Brain pericyte (primary cell): Measurements from ENCODE around the gene PGP.

ENCODE experiments used
- DNase-seq: peaks from one replicate; pipeline ENCODE4 v3.0.0-alpha.2; 2012; ENCODE audit warnings: low read depth, low spot score

The PGP gene

DNA sequence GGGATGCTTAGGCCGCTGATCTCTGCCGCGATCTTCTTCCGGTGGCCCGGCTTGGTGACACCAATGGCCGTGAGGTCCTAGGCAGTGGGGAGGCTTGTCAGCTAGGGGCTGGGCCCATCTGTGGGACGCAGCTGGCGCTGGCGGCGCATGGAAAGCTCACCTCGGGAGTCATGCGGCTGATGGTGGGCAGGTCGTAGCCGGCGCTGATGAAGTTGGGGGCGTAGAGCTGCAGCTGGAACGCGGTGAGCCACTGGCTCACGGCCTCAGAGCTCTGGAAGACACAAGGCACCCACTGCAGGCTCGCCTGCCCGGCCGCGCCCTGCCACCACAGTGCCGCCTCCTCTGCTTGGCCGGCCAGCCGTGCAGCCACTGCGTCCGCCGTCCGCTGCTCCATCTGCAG, 31.0 kb downstream of the PGP start:
- no peak for DNase-seq

- DNase-seq = no peak
Observed at GRCh38 chr16:2181952-2182351, 32.7 kb downstream of the PGP start.

DNA sequence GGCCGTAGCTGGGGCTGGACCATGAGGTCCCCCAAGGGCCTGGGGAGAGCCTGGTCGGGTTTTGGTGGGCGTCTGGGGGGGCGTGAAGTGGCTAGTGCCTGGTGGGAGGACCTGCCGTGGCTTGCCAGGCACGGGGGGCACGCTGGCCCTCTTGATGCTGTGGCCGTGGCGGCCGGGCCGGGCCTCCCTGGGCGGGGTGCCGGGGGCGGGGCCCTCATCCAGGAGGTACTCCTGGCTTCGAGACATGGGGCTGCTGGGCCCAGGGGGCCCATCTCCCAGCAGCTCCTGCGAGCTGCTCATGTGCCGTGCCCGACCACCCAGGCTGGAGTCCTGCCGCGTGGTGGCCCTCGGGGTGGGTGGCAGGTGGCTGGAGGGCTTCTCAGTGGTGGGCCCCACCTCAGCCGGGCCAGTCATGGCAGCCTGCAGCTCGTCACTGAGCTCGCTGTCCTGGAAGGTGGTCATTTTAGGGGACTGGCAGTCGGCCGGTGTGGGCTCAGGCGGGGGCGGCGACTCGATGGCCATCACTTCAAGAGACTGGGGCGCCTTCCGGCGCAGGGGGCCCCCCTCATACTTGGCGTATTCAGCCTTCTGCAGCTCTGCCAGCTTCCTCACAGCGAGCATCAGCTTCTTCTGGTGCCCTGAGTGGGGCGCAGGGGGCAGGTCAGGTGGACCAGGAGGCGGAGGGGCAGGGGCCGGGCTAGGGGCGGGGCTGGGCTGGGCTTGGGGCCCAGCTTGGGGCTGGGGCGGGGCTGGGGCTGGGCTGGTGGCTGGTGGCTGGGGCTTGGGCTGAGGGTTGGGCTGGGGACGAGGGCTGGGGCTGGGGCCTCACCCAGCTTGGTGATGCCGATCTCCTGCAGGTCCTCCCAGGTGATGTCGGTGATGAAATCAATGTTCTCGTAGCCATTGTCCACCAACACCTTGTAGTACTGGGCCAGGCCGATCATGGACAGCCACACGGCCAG, 33.4 kb downstream of the PGP start:
- DNase-seq = no peak

GRCh38 chr16:2180461-2180860, 34.2 kb downstream of the PGP start:
- DNase-seq = no peak

- DNase-seq = no peak
Observed at GRCh38 chr16:2179576-2179975, 35.1 kb downstream of the PGP start.

GRCh38 chr16:2179107-2179501, 35.5 kb downstream of the PGP start:
- no peak for DNase-seq

- no peak for DNase-seq
Observed at GRCh38 chr16:2178321-2179106, 36.1 kb downstream of the PGP start.

DNA sequence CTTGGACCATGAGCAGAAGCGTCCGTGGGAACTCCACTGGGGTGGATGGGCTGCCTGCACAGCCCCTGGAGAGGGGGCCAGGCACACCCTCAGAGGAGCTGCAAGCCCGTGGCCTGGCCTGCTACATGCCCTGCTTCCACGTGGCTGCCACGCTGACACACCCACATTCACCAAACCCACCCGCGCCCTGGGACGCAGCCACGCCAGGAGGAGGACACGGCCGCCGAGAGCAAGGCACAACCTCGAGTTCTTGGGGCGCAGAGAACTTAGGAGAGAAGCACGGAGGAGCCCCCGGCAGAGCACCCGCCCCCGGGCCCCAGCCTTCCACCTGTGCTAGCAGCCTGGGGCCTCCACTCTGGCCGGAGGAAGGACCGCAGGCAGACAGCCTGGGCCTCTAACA, 37.1 kb downstream of the PGP start:
- DNase-seq = no peak

- no peak for DNase-seq
Observed at GRCh38 chr16:2177101-2177500, 37.5 kb downstream of the PGP start.

DNA sequence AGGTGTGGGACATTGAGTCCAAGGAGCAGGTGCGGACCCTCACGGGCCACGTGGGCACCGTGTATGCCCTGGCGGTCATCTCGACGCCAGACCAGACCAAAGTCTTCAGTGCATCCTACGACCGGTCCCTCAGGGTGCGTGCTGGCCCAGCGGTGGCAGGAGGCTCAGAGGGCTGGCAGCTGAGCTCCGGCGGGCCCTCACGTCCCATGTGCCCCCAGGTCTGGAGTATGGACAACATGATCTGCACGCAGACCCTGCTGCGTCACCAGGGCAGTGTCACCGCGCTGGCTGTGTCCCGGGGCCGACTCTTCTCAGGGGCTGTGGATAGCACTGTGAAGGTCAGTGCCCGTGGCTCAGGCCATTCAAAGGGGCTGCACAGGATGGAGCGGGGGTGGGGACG, 38.6 kb downstream of the PGP start:
- DNase-seq = no peak

- DNase-seq = no peak
Observed at GRCh38 chr16:2175454-2175853, 39.2 kb downstream of the PGP start.

- DNase-seq = no peak
Observed at GRCh38 chr16:2174396-2175131, 40.1 kb downstream of the PGP start.

DNA sequence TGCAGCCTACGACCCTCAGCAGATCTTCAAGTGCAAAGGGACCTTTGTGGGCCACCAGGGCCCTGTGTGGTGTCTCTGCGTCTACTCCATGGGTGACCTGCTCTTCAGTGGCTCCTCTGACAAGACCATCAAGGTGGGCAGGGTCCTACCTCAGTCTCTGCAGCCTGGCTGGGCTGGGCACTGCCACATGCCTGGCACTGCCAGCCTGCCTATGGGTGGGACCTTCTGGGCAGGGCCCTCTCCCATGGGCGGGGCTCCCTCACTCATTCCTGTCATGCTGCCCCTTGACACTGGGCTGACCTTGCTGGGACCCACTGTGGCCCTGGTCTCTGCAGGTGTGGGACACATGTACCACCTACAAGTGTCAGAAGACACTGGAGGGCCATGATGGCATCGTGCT, 40.7 kb downstream of the PGP start:
- no peak for DNase-seq

DNA sequence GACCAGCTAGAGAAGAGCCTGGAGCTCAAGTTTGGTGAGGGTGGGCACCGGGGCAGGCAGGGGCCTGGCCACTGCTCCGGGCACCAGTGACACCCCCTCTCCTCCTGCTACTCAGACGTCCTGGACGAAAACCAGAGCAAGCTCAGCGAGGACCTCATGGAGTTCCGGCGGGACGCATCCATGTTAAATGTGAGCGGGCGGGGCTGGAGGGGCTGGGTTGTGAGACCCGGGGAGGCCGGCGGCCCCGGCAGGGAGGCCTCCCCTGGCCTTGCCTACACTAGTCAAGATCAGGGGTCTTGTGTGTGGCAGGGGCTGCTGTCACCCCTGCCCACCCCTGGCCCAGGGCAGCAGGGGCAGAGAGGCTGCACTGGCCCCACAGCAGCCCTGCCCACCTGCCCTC, 41.3 kb downstream of the PGP start:
- DNase-seq = no peak

- no peak for DNase-seq
Observed at GRCh38 chr16:2172688-2173335, 41.8 kb downstream of the PGP start.

DNA sequence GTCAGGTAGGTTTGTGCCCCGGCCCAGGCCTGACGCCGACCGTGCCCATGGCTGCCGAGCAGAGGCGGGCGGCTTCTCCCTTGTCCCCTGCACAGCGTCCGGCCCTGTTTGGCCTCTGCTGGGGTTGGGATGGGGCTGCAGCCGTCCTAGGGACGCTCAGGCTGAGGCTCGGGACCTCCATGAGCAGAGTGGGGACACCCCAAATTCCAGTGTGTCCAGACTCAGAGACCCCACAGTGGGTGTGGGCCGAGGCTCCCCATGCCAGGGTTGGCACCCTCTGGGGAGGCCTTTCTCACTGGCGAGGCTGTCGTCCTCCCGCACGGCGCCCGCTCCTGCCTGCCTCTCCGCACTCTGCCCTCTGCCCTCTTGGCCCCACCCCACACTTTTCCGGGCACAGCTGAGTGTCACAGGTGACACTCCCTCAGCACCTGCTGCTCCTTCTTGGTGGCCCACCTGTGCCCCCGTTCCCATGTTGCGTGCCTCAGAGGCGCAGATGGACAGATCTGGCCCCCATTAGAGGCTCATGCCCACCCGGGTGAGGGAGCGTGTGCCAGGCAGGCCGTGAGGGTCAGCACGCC, 43.0 kb downstream of the PGP start:
- no peak for DNase-seq

DNA sequence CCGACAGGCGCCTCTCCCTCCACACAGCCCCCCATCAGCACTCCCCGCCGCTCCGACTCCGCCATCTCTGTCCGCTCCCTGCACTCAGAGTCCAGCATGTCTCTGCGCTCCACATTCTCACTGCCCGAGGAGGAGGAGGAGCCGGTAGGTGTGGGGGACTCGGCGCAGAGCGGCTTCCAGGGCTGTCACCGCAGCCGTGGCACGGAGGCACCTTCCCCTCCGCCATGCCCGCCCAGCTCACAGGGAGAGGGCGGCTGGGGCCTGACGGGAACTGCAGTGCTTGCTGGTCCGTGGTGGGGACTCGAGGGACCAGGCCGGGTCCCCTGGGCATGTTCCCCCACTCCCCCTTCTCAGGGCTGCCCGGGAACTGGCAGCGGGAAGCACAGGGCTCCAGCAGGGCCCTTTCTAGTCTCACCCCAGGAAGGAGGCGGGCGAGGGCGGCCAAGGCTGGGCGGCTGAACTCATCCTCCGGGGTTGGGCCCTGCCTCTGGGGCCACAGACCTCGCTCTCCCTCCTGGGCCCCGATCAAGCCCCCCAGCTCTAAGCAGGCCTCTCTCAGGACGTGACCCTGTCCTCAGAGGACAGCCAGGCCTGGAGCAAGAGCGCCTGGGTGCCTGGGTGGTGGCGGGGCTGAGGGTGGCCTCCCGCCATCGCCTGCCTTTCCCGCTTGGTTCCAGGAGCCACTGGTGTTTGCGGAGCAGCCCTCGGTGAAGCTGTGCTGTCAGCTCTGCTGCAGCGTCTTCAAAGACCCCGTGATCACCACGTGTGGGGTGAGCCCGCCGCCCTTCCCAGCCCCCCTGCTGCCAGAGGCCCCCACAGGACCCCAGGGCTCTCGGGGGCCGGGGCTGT, 43.8 kb downstream of the PGP start:
- no peak for DNase-seq

DNA sequence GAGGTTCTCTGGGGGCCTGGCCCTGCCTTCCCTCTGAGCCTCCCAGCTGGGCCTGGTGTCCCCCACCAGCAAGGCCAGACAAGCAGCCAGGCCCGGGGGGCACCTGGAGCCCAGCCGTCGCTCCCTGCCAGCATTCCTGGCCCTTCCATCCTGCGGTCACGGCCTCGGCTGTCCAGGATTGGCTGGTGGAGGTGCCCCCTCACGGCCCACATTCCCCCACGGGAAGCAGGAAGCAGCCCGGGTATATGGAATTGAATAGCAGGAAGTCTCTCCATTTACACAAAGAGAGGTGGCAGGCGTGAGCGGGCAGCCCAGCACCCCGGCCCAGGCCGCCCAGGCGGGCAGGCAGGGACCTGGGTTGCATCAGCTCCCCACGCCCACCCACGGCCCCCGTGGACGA, 44.6 kb downstream of the PGP start:
- DNase-seq = no peak

DNA sequence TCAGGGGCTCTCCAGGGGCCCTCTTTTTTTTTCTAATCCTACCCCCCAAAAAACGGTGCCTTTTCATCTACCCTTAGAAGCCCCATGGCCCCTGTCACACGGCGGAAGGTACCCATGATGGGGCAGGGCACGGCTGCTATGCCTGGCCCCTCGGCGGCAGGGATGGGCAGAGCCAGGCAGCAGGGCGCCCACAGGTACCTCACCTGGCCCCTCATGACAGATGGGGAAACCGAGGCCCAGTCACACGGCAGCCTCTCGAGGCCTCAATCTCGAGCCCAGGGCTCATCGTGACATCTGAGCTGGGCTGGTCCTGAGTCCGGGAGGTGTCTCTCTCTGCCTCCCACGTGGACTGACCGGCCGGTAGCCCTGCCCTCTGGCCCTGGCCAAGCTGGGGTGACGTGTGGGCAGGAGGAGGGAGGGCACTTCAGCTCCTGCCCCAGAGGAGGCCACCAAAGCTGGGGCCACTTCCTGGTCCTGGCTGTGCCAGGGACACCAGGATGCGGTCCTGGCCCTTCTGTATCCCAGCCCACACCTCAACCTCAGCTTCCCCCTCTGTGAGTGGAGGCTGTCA, 47.5 kb downstream of the PGP start:
- DNase-seq = no peak
